ENCODE results near the gene KIF23. TPM values are rescaled to one million over a fixed set of nuclear protein-coding genes. Genes with fewer than 3 reads are reported as not detected.

KIF23 gene
- total and polyA plus RNA-seq, 7 experiments from 2014 or later: 0.30 to 39.4 (median 0.72) TPM; not detected in 3

GRCh38 chr15:69475769-69476358, 61.7 kb downstream of the KIF23 start:
- H3K27me3 Mint-ChIP-seq: peaks cover 0 to 29% (median 0%) of the 10 kb centered on the region in 5 donors
- Histone ChIP-seq H3K4me1 (ENCODE audit: control insufficient read depth in 2 of 2, insufficient read depth in 2 of 2, low read length in 2 of 2) (no peaks in the 10 kb centered on the region), H3K9me3 (ENCODE audit: control insufficient read depth in 2 of 3, low read length in 3 of 3) (no peaks in the 10 kb centered on the region), H3K27me3 (ENCODE audit: control insufficient read depth in 2 of 2, insufficient read depth in 2 of 2, low read length in 2 of 2) (no peaks in the 10 kb centered on the region), H3K4me3 (ENCODE audit: low read length) (no peak overlapping the region), H3K27ac (ENCODE audit: low read depth, low read length) (no peak overlapping the region), H3K36me3 (ENCODE audit: control insufficient read depth in 2 of 3, insufficient read depth in 3 of 3, low read length in 3 of 3) (no peaks in the 10 kb centered on the region)
- ATAC-seq (peak; percentile 90), DNase-seq (peak; percentile 39 to 77 (median 63))
- peaks cover 0 to 4% (median 3%) of the 10 kb centered on the region in 5 donors for H3K36me3 Mint-ChIP-seq
- peaks cover 0 to 5% (median 0%) of the 10 kb centered on the region in 7 donors for H3K4me1 Mint-ChIP-seq
- intact Hi-C loops (cut with micrococcal nuclease): loop anchor here (1.0 to 10.0 kb wide), 11 partner anchors 101 to 1336 kb away; no protein-coding TSS in a partner anchor
- no peak overlapping the region for H3K27ac Mint-ChIP-seq
- H3K4me3 Mint-ChIP-seq: no peak overlapping the region
- H3K9me3 Mint-ChIP-seq: peaks cover 0 to 9% (median 4%) of the 10 kb centered on the region in 11 donors
- ChIA-PET POLR2A (interaction anchor here (0.9 kb wide), 1 partner anchor 24 kb away, joined by 3 read pairs; the partner anchor contains the start of gene RPLP1), CTCF (interaction anchor here (0.6 to 1.6 kb wide), 17 partner anchors 10 to 1337 kb away, joined by 3 to 8 read pairs (median 3); partner anchors contain the start of gene RPLP1)

- POLR2A ChIA-PET: no interaction called here
- H3K4me3 Mint-ChIP-seq: no peak overlapping the region
- peaks cover 0 to 9% (median 4%) of the 10 kb centered on the region in 11 donors for H3K9me3 Mint-ChIP-seq
- ATAC-seq (no peak), DNase-seq (no peak)
- H3K4me1 Mint-ChIP-seq: peaks cover 0 to 3% (median 0%) of the 10 kb centered on the region in 7 donors
- H3K9me3 ChIP-seq (ENCODE audit: control insufficient read depth in 2 of 3, low read length in 3 of 3): no peaks in the 10 kb centered on the region
- H3K4me1 ChIP-seq (ENCODE audit: control insufficient read depth in 2 of 2, insufficient read depth in 2 of 2, low read length in 2 of 2): no peaks in the 10 kb centered on the region
- intact Hi-C loops (cut with micrococcal nuclease): loop anchor here (1.0 to 10.0 kb wide), 7 partner anchors 100 to 1335 kb away; no protein-coding TSS in a partner anchor
- no peaks in the 10 kb centered on the region for H3K36me3 ChIP-seq (ENCODE audit: control insufficient read depth in 2 of 3, insufficient read depth in 3 of 3, low read length in 3 of 3)
- H3K36me3 Mint-ChIP-seq: peaks cover 0 to 4% (median 3%) of the 10 kb centered on the region in 5 donors
- no peaks in the 10 kb centered on the region for H3K27me3 ChIP-seq (ENCODE audit: control insufficient read depth in 2 of 2, insufficient read depth in 2 of 2, low read length in 2 of 2)
- H3K27ac ChIP-seq (ENCODE audit: low read depth, low read length): no peak overlapping the region
- no peak overlapping the region for H3K4me3 ChIP-seq (ENCODE audit: low read length)
- H3K27me3 Mint-ChIP-seq: peaks cover 0 to 21% (median 0%) of the 10 kb centered on the region in 5 donors
- CTCF ChIA-PET: interaction anchor here (0.6 to 2.2 kb wide), 13 partner anchors 9 to 1334 kb away, joined by 3 to 13 read pairs (median 4); no protein-coding TSS in a partner anchor
- H3K27ac Mint-ChIP-seq: no peak overlapping the region
Observed at GRCh38 chr15:69476704-69477473, 62.7 kb downstream of the KIF23 start.

- Histone ChIP-seq H3K36me3 (ENCODE audit: control insufficient read depth in 2 of 3, insufficient read depth in 3 of 3, low read length in 3 of 3) (no peaks in the 10 kb centered on the region), H3K9me3 (ENCODE audit: control insufficient read depth in 2 of 3, low read length in 3 of 3) (no peaks in the 10 kb centered on the region), H3K27me3 (ENCODE audit: control insufficient read depth in 2 of 2, insufficient read depth in 2 of 2, low read length in 2 of 2) (no peaks in the 10 kb centered on the region), H3K4me1 (ENCODE audit: control insufficient read depth in 2 of 2, insufficient read depth in 2 of 2, low read length in 2 of 2) (no peaks in the 10 kb centered on the region), H3K4me3 (ENCODE audit: low read length) (no peak overlapping the region), H3K27ac (ENCODE audit: low read depth, low read length) (no peak overlapping the region)
- ATAC-seq (peak; percentile 49), DNase-seq (peak in 4 of 9 donors; percentile 24 to 57 (median 41))
- Mint-ChIP-seq H3K36me3 (peaks cover 0 to 4% (median 3%) of the 10 kb centered on the region in 5 donors), H3K27me3 (peaks cover 0 to 15% (median 0%) of the 10 kb centered on the region in 5 donors), H3K9me3 (peaks cover 0 to 9% (median 4%) of the 10 kb centered on the region in 11 donors), H3K4me3 (no peak overlapping the region), H3K4me1 (peaks cover 0 to 3% (median 0%) of the 10 kb centered on the region in 7 donors), H3K27ac (no peak overlapping the region)
- POLR2A ChIA-PET: interaction anchor here (1.0 kb wide), 1 partner anchor 25 kb away, joined by 3 read pairs; the partner anchor contains the start of gene RPLP1
- CTCF ChIA-PET: interaction anchor here (0.7 to 2.2 kb wide), 7 partner anchors 8 to 1244 kb away, joined by 3 to 13 read pairs (median 4); no protein-coding TSS in a partner anchor
- intact Hi-C loops (cut with micrococcal nuclease): loop anchor here (1.0 to 10.0 kb wide), 9 partner anchors 99 to 1334 kb away; no protein-coding TSS in a partner anchor
Observed at GRCh38 chr15:69478259-69478781, 64.2 kb downstream of the KIF23 start.

GRCh38 chr15:69479081-69479480, 64.9 kb downstream of the KIF23 start:
- peaks cover 0 to 4% (median 3%) of the 10 kb centered on the region in 5 donors for H3K36me3 Mint-ChIP-seq
- peaks cover 0 to 15% (median 0%) of the 10 kb centered on the region in 5 donors for H3K27me3 Mint-ChIP-seq
- H3K27ac ChIP-seq (ENCODE audit: low read depth, low read length): no peak overlapping the region
- H3K36me3 ChIP-seq (ENCODE audit: control insufficient read depth in 2 of 3, insufficient read depth in 3 of 3, low read length in 3 of 3): no peaks in the 10 kb centered on the region
- intact Hi-C loops (cut with micrococcal nuclease): loop anchor here (2.0 to 10.0 kb wide), 7 partner anchors 98 to 1333 kb away; no protein-coding TSS in a partner anchor
- peaks cover 0 to 3% (median 0%) of the 10 kb centered on the region in 7 donors for H3K4me1 Mint-ChIP-seq
- H3K9me3 Mint-ChIP-seq: peaks cover 0 to 9% (median 4%) of the 10 kb centered on the region in 11 donors
- no peaks in the 10 kb centered on the region for H3K27me3 ChIP-seq (ENCODE audit: control insufficient read depth in 2 of 2, insufficient read depth in 2 of 2, low read length in 2 of 2)
- no peak for ATAC-seq
- H3K9me3 ChIP-seq (ENCODE audit: control insufficient read depth in 2 of 3, low read length in 3 of 3): no peaks in the 10 kb centered on the region
- no peak overlapping the region for H3K4me3 ChIP-seq (ENCODE audit: low read length)
- ChIA-PET CTCF (interaction anchor here (1.3 to 2.2 kb wide), 5 partner anchors 7 to 1244 kb away, joined by 4 to 13 read pairs (median 5); no protein-coding TSS in a partner anchor), POLR2A (no interaction called here)
- H3K4me3 Mint-ChIP-seq: no peak overlapping the region
- no peak for DNase-seq
- no peaks in the 10 kb centered on the region for H3K4me1 ChIP-seq (ENCODE audit: control insufficient read depth in 2 of 2, insufficient read depth in 2 of 2, low read length in 2 of 2)
- H3K27ac Mint-ChIP-seq: no peak overlapping the region

GRCh38 chr15:69479971-69480370, 65.8 kb downstream of the KIF23 start:
- DNase-seq: no peak
- Histone ChIP-seq H3K36me3 (ENCODE audit: control insufficient read depth in 2 of 3, insufficient read depth in 3 of 3, low read length in 3 of 3) (no peaks in the 10 kb centered on the region), H3K27me3 (ENCODE audit: control insufficient read depth in 2 of 2, insufficient read depth in 2 of 2, low read length in 2 of 2) (no peaks in the 10 kb centered on the region), H3K9me3 (ENCODE audit: control insufficient read depth in 2 of 3, low read length in 3 of 3) (no peaks in the 10 kb centered on the region), H3K4me1 (ENCODE audit: control insufficient read depth in 2 of 2, insufficient read depth in 2 of 2, low read length in 2 of 2) (no peaks in the 10 kb centered on the region), H3K4me3 (ENCODE audit: low read length) (no peak overlapping the region), H3K27ac (ENCODE audit: low read depth, low read length) (no peak overlapping the region)
- Mint-ChIP-seq H3K27ac (no peak overlapping the region), H3K4me1 (peaks cover 0 to 3% (median 0%) of the 10 kb centered on the region in 7 donors), H3K9me3 (peaks cover 0 to 9% (median 4%) of the 10 kb centered on the region in 11 donors), H3K36me3 (peaks cover 0 to 4% (median 3%) of the 10 kb centered on the region in 5 donors), H3K27me3 (peaks cover 0 to 18% (median 0%) of the 10 kb centered on the region in 5 donors), H3K4me3 (no peak overlapping the region)
- CTCF ChIA-PET: interaction anchor here (0.5 to 1.8 kb wide), 4 partner anchors 866 to 1243 kb away, joined by 3 to 5 read pairs (median 4); no protein-coding TSS in a partner anchor
- POLR2A ChIA-PET: no interaction called here
- intact Hi-C loops (cut with micrococcal nuclease): loop anchor here (2.0 to 10.0 kb wide), 7 partner anchors 97 to 1332 kb away; no protein-coding TSS in a partner anchor
- no peak for ATAC-seq

- Mint-ChIP-seq H3K4me1 (peaks cover 0 to 3% (median 0%) of the 10 kb centered on the region in 7 donors), H3K27me3 (peaks cover 0 to 16% (median 0%) of the 10 kb centered on the region in 5 donors), H3K36me3 (peaks cover 0 to 6% (median 3%) of the 10 kb centered on the region in 5 donors), H3K9me3 (peaks cover 0 to 12% (median 5%) of the 10 kb centered on the region in 11 donors), H3K4me3 (no peak overlapping the region), H3K27ac (no peak overlapping the region)
- intact Hi-C loops (cut with micrococcal nuclease): no loop called here
- H3K36me3 ChIP-seq (ENCODE audit: control insufficient read depth in 2 of 3, insufficient read depth in 3 of 3, low read length in 3 of 3): no peaks in the 10 kb centered on the region
- no peak overlapping the region for H3K27ac ChIP-seq (ENCODE audit: low read depth, low read length)
- ATAC-seq (no peak), DNase-seq (no peak)
- ChIA-PET CTCF (interaction anchor here (1.1 kb wide), 1 partner anchor 985 kb away, joined by 3 read pairs; no protein-coding TSS in a partner anchor), POLR2A (no interaction called here)
- no peaks in the 10 kb centered on the region for H3K27me3 ChIP-seq (ENCODE audit: control insufficient read depth in 2 of 2, insufficient read depth in 2 of 2, low read length in 2 of 2)
- no peaks in the 10 kb centered on the region for H3K4me1 ChIP-seq (ENCODE audit: control insufficient read depth in 2 of 2, insufficient read depth in 2 of 2, low read length in 2 of 2)
- no peaks in the 10 kb centered on the region for H3K9me3 ChIP-seq (ENCODE audit: control insufficient read depth in 2 of 3, low read length in 3 of 3)
- no peak overlapping the region for H3K4me3 ChIP-seq (ENCODE audit: low read length)
Observed at GRCh38 chr15:69480932-69481331, 66.8 kb downstream of the KIF23 start.

All from naive thymus-derived CD4-positive, alpha-beta T cell (primary cell).